Measurements from ENCODE around the gene GRM4. TPM values are rescaled to one million over a fixed set of nuclear protein-coding genes. Genes with fewer than 3 reads are reported as not detected.

The GRM4 gene
- total and polyA plus RNA-seq, 4 donors, result not detected

- TF ChIP-seq TAF1 (conservative IDR thresholded peaks at IDR 0.05) (no peak), ZBTB33 (IDR thresholded peaks at IDR 0.05) (no peak), FOXA2 (IDR thresholded peaks at IDR 0.05) (no peak), HNF4A (conservative IDR thresholded peaks at IDR 0.05) (no peak), MAX (IDR thresholded peaks at IDR 0.05) (no peak), HNF4G (IDR thresholded peaks at IDR 0.05) (no peak), FOXA1 (IDR thresholded peaks at IDR 0.05) (no peak), YY1 (IDR thresholded peaks at IDR 0.05) (no peak)
Measured at GRCh38 chr6:34032856-34033255, 113.0 kb downstream of the GRM4 start (continued).

- Histone ChIP-seq H3K27ac (ENCODE audit: low read depth in 1 of 2, low read length in 2 of 2) (no peak overlapping the region), H3K9ac (ENCODE audit: low read depth in 1 of 2, low read length in 2 of 2) (no peak overlapping the region), H3K4me3 (ENCODE audit: low read depth in 1 of 3, low read length in 3 of 3) (no peak overlapping the region), H3K27me3 (ENCODE audit: control insufficient read depth in 4 of 4, insufficient read depth in 4 of 4, low read length in 3 of 4) (no peaks in the 10 kb centered on the region), H3K4me1 (ENCODE audit: control insufficient read depth in 4 of 4, insufficient read depth in 4 of 4, low read length in 3 of 4) (no peaks in the 10 kb centered on the region), H3K36me3 (ENCODE audit: control insufficient read depth in 4 of 4, insufficient read depth in 3 of 4, low read depth in 1 of 4, low read length in 3 of 4) (no peaks in the 10 kb centered on the region), H3K9me3 (ENCODE audit: control insufficient read depth in 4 of 4, low read length in 3 of 4) (no peaks in the 10 kb centered on the region)
- DNase-seq (ENCODE audit: low spot score), result no peak
- TF ChIP-seq CTCF (IDR thresholded peaks at IDR 0.05; ENCODE audit: low read depth, low read length, missing input control) (no peak), YY1 (IDR thresholded peaks at IDR 0.05) (no peak), REST (IDR thresholded peaks at IDR 0.05) (no peak), HNF4A (conservative IDR thresholded peaks at IDR 0.05) (no peak), SP1 (IDR thresholded peaks at IDR 0.05) (no peak), HNF4G (IDR thresholded peaks at IDR 0.05) (no peak), FOXA1 (IDR thresholded peaks at IDR 0.05) (no peak), GABPA (IDR thresholded peaks at IDR 0.05 in 1 of 2, conservative IDR thresholded peaks at IDR 0.05 in 1 of 2) (no peak), JUND (IDR thresholded peaks at IDR 0.05) (no peak), FOXA2 (IDR thresholded peaks at IDR 0.05) (no peak), RAD21 (IDR thresholded peaks at IDR 0.05) (no peak), TAF1 (conservative IDR thresholded peaks at IDR 0.05) (no peak), ZBTB33 (IDR thresholded peaks at IDR 0.05) (no peak), MAX (IDR thresholded peaks at IDR 0.05) (no peak), ATF3 (IDR thresholded peaks at IDR 0.05) (no peak), NR2F2 (IDR thresholded peaks at IDR 0.05) (no peak), RXRA (IDR thresholded peaks at IDR 0.05) (no peak), EGR1 (IDR thresholded peaks at IDR 0.05; ENCODE audit: low read depth in 2 of 2) (no peak)
- WGBS, result 89% methylated on average over 12 of the region's 12 CpGs
Measured at GRCh38 chr6:34031625-34032383, 114.1 kb downstream of the GRM4 start.
